Activated naive CD8-positive, alpha-beta T cell treated with anti-CD3 and anti-CD28 coated beads, Interleukin-2, amount 50 U/mL, for 24 hours (primary cell): ENCODE measurements around the gene SMAP1.

Source experiments
- ATAC-seq: fragments of 150-1000 bp; cut with Tn5 transposase; one replicate; pipeline ENCODE4 v1.10.0; 2021
- DNase-seq: peaks from one replicate; pipeline ENCODE4 v3.0.0; 2021
- H3K27ac Mint-ChIP-seq: one replicate; pipeline ENCODE4 v1.8.0; 2021; ENCODE audit warnings: mild to moderate bottlenecking, mixed read lengths
- H3K27me3 Mint-ChIP-seq: one replicate; pipeline ENCODE4 v1.8.0; 2021; ENCODE audit warnings: mixed read lengths
- H3K36me3 Mint-ChIP-seq: one replicate; pipeline ENCODE4 v1.8.0; 2021; ENCODE audit warnings: low read depth, mixed read lengths
- H3K4me1 Mint-ChIP-seq: one replicate; pipeline ENCODE4 v1.8.0; 2021; ENCODE audit warnings: mixed read lengths
- H3K4me3 Mint-ChIP-seq: one replicate; pipeline ENCODE4 v1.8.0; 2021; ENCODE audit warnings: mild to moderate bottlenecking, moderate library complexity, mixed read lengths
- H3K9me3 Mint-ChIP-seq: one replicate; pipeline ENCODE4 v1.8.0; 2021; ENCODE audit warnings: mixed read lengths

Gene SMAP1

DNA sequence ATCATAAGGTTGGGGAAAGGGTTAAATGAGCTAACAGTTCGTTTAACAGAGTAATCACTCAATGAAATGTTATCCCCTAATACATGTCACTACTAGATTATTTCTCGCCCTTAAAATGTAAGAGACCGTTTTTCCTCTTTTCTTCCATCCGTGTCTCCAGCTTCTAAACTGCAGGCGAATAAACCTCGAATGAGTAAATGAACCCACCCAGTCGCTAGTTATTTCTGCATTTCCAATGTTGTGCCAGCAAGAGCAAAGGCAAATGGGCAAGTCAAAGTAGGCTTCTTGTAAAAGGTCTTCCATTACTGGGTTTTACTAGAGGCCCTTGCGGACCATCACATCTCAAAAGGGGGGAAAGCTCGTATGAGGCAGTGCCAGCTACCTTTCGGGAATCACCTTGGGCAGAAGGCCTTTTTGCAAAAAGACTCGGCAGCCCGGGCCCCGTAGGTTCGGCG is 400 bp upstream of the SMAP1 start:
- no peaks in the 10 kb centered on the region for H3K36me3 Mint-ChIP-seq
- H3K27ac Mint-ChIP-seq = peak overlapping the region; percentile 96
- DNase-seq (no peak), ATAC-seq (no peak)
- H3K4me1 Mint-ChIP-seq = peaks cover 44% of the 10 kb centered on the region
- peaks cover 1% of the 10 kb centered on the region for H3K27me3 Mint-ChIP-seq
- H3K4me3 Mint-ChIP-seq = peak overlapping the region; percentile 87
- no peaks in the 10 kb centered on the region for H3K9me3 Mint-ChIP-seq

DNA sequence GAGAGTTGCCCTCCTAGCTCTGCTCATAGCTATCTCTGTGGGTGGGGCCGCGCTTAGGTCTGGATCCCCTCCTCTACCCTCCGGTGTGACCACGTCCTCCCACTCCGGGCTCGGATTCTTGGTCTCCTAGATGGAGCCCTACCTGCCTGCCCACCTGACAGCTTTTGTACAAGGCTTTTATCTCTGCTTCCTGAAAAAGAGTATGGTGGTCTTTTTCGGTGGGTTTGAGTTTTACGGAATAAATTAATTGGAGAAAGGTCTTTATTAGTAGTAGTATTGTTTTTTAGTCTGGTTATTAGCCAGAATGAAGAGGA is 773 bp downstream of the SMAP1 start:
- Mint-ChIP-seq H3K4me1 (peaks cover 55% of the 10 kb centered on the region), H3K9me3 (no peaks in the 10 kb centered on the region), H3K27me3 (no peaks in the 10 kb centered on the region), H3K4me3 (peak overlapping the region; percentile 87), H3K27ac (peak overlapping the region; percentile 57), H3K36me3 (no peaks in the 10 kb centered on the region)
- DNase-seq (no peak), ATAC-seq (no peak)

DNA sequence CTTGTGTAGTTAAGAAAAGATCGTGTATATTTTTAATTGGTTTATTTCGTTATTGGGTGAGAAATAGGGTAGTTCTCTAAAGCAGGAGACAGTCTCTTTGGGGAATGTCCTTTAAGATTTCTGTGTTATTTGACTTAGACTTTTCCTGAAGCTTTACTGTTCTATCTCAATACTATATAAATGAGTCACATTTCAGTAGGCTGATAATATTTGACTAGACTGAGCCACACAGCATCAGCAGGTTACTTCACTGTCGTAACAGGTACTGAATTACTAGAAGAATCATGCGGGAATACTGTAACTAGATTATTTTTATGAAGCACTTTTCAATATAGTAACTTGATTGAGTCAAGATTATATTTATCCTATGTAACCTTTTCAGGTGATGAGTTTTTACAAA is 1.4 kb downstream of the SMAP1 start:
- Mint-ChIP-seq H3K27ac (peak overlapping the region; percentile 57), H3K36me3 (no peaks in the 10 kb centered on the region), H3K27me3 (no peaks in the 10 kb centered on the region), H3K9me3 (no peaks in the 10 kb centered on the region), H3K4me3 (peak overlapping the region; percentile 87), H3K4me1 (peaks cover 59% of the 10 kb centered on the region)
- no peak for DNase-seq
- ATAC-seq = no peak

DNA sequence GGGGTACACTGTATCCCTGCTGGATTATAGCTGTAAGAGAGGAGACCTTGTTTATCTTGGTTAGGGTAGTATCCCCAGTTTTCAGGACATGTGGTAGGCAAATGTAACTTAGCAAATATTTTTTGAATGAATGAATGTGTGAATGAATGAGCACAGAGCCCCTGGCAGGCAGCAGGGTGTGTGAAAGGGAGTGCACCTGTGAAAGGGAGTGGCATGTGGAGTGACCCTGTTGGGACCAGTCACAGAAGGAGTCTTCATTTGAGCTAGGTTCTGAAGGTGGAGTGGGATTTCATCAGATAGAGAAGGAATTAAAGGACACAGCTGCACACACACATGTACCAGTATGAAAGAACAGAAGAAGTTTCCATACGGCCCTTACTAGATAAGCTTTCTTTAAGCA is 4.9 kb downstream of the SMAP1 start:
- Mint-ChIP-seq H3K27ac (peak overlapping the region; percentile 12), H3K36me3 (no peaks in the 10 kb centered on the region), H3K4me1 (peaks cover 58% of the 10 kb centered on the region), H3K4me3 (no peak overlapping the region), H3K9me3 (no peaks in the 10 kb centered on the region), H3K27me3 (no peaks in the 10 kb centered on the region)
- no peak for ATAC-seq
- no peak for DNase-seq

DNA sequence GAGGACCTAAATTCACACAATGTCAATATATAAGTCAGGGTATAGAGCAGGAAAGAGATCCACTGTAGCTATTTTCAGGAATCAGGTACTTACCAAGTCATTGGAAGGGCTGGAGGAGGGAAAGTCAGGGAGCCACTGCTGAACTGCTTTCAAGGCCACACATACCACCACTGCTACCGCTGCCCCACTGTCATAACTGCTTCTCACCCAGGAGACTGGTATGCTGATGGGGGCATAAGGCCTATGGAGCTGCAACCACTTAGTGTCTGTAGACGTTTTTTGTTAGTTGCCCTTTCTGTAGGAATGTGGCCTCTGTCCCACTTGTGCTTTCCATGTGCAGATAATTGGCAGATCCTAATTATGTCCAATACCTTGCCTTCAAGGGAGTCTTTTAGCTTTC is 5.4 kb downstream of the SMAP1 start:
- H3K9me3 Mint-ChIP-seq = no peaks in the 10 kb centered on the region
- ATAC-seq (no peak), DNase-seq (no peak)
- no peaks in the 10 kb centered on the region for H3K36me3 Mint-ChIP-seq
- no peak overlapping the region for H3K4me3 Mint-ChIP-seq
- H3K4me1 Mint-ChIP-seq = peaks cover 58% of the 10 kb centered on the region
- peak overlapping the region; percentile 12 for H3K27ac Mint-ChIP-seq
- no peaks in the 10 kb centered on the region for H3K27me3 Mint-ChIP-seq

DNA sequence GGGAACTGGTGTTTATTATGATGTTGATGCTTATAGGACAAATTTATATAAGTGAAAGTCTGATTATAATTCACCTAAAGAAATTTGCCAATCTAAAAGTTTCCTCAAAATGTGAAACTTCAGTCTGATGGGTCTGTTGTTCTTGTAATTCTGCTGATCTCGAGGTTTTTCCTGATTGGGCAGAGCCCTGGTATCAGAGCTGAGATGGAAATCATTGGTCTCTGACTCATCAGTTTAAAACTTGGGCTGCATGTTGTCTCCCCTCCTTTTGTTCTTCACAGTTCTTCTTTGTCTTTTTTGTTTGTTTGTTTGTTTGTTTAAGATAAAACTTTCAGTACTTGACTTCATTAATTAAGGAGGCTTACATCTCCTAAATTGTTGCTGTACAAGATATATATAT is 5.9 kb downstream of the SMAP1 start:
- peak overlapping the region; percentile 46 for H3K4me3 Mint-ChIP-seq
- no peaks in the 10 kb centered on the region for H3K36me3 Mint-ChIP-seq
- DNase-seq (no peak), ATAC-seq (peak; percentile 80)
- no peak overlapping the region for H3K27ac Mint-ChIP-seq
- no peaks in the 10 kb centered on the region for H3K27me3 Mint-ChIP-seq
- peaks cover 57% of the 10 kb centered on the region for H3K4me1 Mint-ChIP-seq
- no peaks in the 10 kb centered on the region for H3K9me3 Mint-ChIP-seq

DNA sequence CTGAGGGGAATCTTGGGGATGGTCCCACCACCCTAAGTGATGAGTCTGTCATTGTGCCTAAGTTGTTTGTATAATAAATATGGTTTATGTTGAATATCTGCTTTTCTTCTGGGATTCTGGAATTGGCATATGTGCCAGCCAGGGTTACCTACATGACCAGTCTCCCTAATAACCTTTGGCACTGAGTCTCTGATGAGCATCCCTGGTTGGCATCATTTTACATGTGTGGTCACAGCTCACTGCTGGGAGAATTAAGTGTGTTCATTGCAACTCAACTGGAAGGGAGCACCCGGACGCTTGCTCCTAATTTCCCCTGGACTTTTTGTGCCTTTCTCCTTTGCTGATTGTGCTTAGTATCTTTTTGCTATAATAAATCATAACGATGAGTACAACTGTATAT is 8.1 kb downstream of the SMAP1 start:
- no peak for ATAC-seq
- Mint-ChIP-seq H3K4me1 (peaks cover 38% of the 10 kb centered on the region), H3K4me3 (no peak overlapping the region)

DNA sequence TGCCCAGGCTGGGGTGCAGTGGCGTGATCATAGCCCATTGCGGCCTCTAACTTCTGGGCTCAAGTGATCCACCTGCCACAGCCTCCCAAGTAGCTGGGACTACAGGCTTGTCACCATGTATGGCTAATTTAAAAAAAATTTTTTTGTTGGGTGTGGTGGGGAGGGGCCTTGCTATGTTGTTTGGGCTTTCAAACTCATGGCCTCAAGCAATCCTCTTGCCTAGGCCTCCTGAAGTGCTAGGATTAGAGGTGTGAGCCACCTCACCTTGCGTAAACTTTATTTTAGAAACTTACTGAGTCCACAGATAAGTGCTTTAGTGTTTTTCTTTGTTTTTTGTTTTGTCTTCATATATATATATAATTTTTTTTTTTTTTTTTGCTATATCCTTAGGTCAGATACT is 9.1 kb downstream of the SMAP1 start:
- ATAC-seq (no peak), DNase-seq (no peak)
- H3K9me3 Mint-ChIP-seq = no peaks in the 10 kb centered on the region
- H3K27ac Mint-ChIP-seq = no peak overlapping the region
- H3K27me3 Mint-ChIP-seq = no peaks in the 10 kb centered on the region
- no peak overlapping the region for H3K4me3 Mint-ChIP-seq
- peaks cover 31% of the 10 kb centered on the region for H3K4me1 Mint-ChIP-seq
- H3K36me3 Mint-ChIP-seq = no peaks in the 10 kb centered on the region

More for the DNA sequence above, 8.1 kb downstream of the SMAP1 start:
- no peaks in the 10 kb centered on the region for H3K9me3 Mint-ChIP-seq
- H3K27ac Mint-ChIP-seq = no peak overlapping the region
- no peaks in the 10 kb centered on the region for H3K36me3 Mint-ChIP-seq
- no peak for DNase-seq
- no peaks in the 10 kb centered on the region for H3K27me3 Mint-ChIP-seq

DNA sequence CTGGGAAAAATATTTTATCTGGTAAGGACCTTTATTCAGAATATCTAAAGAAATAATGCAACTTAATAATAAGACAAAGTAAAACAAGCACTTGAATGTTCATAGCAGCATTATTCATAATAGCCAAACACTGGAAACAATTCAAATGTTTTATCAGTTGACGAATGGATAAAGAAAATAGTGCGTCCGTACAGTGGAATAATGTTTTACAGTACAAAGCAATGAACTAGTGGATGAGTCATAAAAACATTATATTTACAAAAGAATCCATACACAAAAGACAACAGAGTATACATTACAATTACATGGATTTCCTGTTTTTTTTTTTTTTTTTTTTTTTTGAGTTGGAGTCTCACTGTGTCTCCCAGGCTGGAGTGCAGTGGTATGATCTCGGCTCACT is 12.7 kb downstream of the SMAP1 start:
- Mint-ChIP-seq H3K4me1 (peaks cover 26% of the 10 kb centered on the region), H3K36me3 (no peaks in the 10 kb centered on the region)

DNA sequence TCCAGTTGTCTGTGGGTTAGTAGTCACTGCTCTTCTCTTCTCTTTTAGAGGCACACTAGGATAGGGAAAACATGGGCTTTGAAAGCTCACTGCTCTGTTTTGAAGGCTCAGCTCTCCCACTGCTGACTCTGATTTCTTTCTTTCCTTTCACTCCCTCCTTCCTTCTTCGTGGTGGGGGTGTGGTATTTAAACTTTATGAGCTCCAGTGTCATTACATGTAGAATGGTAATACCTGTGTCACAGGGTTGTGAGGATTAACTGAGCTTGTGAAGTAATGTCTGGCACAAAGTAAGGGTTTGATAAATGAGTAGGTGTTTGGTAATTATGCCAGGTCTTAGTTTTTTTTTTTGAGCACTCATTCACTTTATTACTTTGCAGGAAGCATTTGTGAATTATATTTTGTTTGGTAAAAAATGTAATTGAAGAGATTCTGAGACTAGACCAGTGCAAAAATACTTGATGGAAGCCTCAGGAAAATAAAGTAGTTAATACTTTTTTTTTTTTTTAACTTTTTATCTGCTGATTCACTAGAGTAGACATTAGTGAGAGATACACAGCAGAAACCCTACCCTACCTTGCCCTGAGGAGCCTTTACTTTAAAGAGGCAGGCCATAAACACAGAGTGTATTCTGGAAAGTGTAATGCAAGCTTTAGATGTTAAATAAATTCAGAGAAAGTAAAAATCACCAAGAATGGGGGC is 17.3 kb downstream of the SMAP1 start:
- DNase-seq = no peak
- no peak for ATAC-seq
- peaks cover 2% of the 10 kb centered on the region for H3K36me3 Mint-ChIP-seq
- H3K27ac Mint-ChIP-seq = no peak overlapping the region
- no peaks in the 10 kb centered on the region for H3K27me3 Mint-ChIP-seq
- peaks cover 22% of the 10 kb centered on the region for H3K4me1 Mint-ChIP-seq
- no peak overlapping the region for H3K4me3 Mint-ChIP-seq
- H3K9me3 Mint-ChIP-seq = no peaks in the 10 kb centered on the region

More for the DNA sequence above, 12.7 kb downstream of the SMAP1 start:
- ATAC-seq = no peak
- DNase-seq = no peak
- no peaks in the 10 kb centered on the region for H3K27me3 Mint-ChIP-seq
- no peak overlapping the region for H3K4me3 Mint-ChIP-seq
- H3K9me3 Mint-ChIP-seq = no peaks in the 10 kb centered on the region
- H3K27ac Mint-ChIP-seq = no peak overlapping the region

DNA sequence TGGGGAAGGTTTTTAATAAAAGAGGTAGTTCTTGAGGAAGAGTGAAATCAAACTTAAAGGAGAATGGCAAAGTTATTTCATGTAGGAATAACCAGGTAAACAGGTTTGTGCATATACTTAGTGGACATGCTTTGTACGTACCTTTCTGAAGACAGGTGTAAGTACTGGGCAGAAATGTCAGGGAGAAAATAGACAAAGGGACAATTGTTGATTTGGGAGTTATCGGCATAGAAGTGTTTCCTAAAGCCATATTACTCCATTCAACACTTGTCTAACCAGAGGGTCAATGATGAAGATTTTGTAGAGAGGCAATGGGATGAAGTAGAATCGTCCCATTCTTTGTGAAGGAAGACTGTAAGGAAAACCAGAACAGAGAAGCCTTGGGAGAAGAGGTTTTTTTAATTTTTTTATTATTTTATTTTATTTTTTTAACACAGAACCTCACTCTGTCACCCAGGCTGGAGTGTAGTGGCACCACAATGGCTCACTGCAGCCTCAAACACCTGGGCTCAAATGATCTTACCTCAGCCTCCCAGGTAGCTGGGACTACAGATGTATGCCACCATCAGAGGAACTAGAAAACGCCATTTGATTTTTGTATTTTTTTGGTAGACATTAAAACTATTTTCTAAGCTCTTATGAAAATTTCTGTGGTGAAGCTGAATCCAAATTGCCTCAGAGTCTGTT is 18.0 kb downstream of the SMAP1 start:
- Mint-ChIP-seq H3K27ac (no peak overlapping the region), H3K4me1 (peaks cover 22% of the 10 kb centered on the region), H3K36me3 (peaks cover 2% of the 10 kb centered on the region), H3K9me3 (no peaks in the 10 kb centered on the region), H3K4me3 (no peak overlapping the region), H3K27me3 (no peaks in the 10 kb centered on the region)
- ATAC-seq = no peak
- DNase-seq = no peak

DNA sequence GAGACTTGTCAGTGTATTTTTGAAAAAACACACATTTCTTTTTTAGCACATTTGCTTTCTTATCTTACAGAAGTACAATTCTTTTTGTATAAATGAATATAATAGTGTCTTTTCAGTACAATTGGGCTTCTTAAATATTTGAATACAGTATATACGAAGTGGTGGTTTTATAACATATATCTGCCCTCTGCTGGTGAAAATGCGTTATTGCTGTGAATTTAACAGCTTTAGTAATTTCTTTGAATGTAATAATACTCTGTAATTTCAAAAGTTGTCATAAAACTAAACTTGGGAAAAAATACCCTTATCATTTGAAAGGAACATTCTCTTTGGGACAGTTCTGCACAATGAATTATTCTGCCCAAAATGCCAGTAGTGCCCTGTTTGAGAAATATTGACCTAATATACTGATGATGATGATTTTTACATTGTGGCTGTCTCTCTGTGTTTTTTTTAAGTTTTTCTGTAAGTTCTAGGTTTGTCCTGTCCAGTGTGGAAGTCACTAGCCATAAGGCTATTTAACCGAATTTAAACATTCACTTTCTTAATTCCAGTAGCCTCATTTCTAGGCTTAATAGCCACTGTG is 19.0 kb downstream of the SMAP1 start:
- Mint-ChIP-seq H3K27ac (no peak overlapping the region), H3K36me3 (peaks cover 5% of the 10 kb centered on the region), H3K9me3 (no peaks in the 10 kb centered on the region), H3K4me1 (peaks cover 22% of the 10 kb centered on the region), H3K4me3 (no peak overlapping the region), H3K27me3 (no peaks in the 10 kb centered on the region)
- ATAC-seq (no peak), DNase-seq (no peak)

DNA sequence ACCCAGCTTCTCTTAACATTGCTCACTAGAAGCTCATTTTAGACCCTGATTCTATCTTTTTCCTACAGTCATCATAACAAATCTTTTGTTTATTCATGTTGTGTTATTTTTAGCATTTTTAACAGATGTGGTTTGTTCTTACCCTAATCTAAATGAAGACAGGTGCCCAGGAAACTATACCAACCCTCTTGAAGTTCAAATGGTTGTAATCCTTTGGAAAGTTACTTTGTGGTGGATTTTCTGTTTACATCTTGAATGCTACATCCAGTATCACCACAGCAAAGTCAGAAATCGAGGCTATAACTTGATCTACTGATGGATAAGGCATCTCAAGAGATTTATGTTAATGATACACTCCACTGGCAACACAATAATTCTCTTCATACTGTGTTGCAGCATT is 26.2 kb downstream of the SMAP1 start:
- Mint-ChIP-seq H3K4me3 (no peak overlapping the region), H3K4me1 (peaks cover 34% of the 10 kb centered on the region), H3K9me3 (peaks cover 5% of the 10 kb centered on the region), H3K27me3 (no peaks in the 10 kb centered on the region), H3K36me3 (peaks cover 11% of the 10 kb centered on the region), H3K27ac (no peak overlapping the region)
- ATAC-seq (no peak), DNase-seq (no peak)

DNA sequence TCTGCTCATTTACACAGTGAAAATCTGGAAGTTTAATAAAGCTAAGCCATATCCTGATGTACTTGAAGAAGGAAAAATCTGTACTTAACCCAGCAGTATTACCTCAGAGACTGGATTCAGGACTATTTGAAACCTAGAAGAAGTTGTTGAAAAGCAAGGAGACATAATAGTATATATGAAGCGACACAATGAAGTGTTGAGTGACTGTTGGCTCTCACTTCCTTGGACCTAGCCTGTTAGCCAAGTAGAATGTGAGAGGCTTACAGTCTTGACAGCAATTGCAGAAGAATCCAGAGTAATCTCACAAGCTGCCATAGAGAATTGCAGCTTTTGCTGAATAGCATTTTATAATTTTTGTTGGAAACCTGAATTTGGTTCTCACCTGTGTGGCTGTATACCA is 26.7 kb downstream of the SMAP1 start:
- Mint-ChIP-seq H3K36me3 (peaks cover 12% of the 10 kb centered on the region), H3K9me3 (peaks cover 5% of the 10 kb centered on the region), H3K4me1 (peaks cover 34% of the 10 kb centered on the region), H3K27ac (no peak overlapping the region), H3K27me3 (no peaks in the 10 kb centered on the region), H3K4me3 (no peak overlapping the region)
- no peak for DNase-seq
- no peak for ATAC-seq
